ENCODE results near the gene PIP4K2B.
"Not testable (repeated sequence)": the region's sequence is repeated elsewhere in the genome, so short reads cannot be mapped to it uniquely, and the experiment has no call there.

PIP4K2B gene

DNA sequence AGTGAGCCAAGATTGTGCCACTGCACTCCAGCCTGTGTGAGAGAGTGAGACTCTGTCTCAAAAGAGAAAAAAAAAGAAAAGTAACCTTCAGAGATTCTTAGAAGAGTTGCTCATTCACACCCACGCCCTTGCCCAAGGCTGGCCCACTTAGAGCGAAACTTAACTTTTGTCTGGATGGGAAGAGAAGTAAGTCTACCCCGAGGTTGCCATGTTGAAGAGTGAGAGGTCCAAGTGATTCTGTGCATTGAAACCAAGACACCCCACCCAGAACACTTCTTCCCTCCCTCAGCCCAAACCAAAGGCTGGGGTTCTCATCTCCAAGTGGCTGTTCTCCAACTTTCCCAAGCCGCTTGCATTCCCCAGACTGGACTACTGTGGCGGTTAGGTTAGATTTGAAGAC lies 71.6 kb downstream of the PIP4K2B start:
- Histone ChIP-seq H3K27me3 (ENCODE audit: insufficient read depth, low read length) (no peaks in the 10 kb centered on the region), H2AFZ (ENCODE audit: low read depth, low read length) (no peak overlapping the region), H3K36me3 (ENCODE audit: insufficient read depth, low read length) (peaks cover 19% of the 10 kb centered on the region), H3K4me1 (ENCODE audit: insufficient read depth, low read length) (peaks cover 16% of the 10 kb centered on the region), H3K9me3 (ENCODE audit: low read length) (no peaks in the 10 kb centered on the region), H3K4me3 (ENCODE audit: low read length) (no peak overlapping the region)

DNA sequence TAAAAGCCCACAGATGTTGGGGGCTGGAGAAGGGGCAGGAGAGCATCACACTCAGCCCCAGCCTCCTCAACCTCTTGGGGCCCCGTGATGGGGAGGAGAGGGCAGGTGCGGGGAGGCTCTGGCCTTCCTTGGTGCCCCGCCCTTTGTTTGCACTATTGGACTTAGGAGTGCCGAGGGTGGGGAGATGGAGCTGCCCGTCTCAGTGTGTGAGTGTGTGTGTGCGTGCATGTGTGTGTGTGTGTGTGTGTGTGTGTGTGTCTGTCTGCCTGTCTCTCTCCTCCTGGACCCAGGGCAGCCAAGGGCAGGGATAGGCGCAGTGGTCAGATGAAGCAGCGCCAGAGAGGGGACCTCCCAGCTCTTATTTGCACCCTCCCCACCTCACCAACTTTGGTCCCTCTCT lies 73.2 kb downstream of the PIP4K2B start:
- peaks cover 26% of the 10 kb centered on the region for H3K36me3 ChIP-seq (ENCODE audit: insufficient read depth, low read length)
- not testable (repeated sequence) for H3K4me3 ChIP-seq (ENCODE audit: low read length); H3K9me3 ChIP-seq (ENCODE audit: low read length); H2AFZ ChIP-seq (ENCODE audit: low read depth, low read length); H3K27me3 ChIP-seq (ENCODE audit: insufficient read depth, low read length)
- peaks cover 16% of the 10 kb centered on the region for H3K4me1 ChIP-seq (ENCODE audit: insufficient read depth, low read length)

DNA sequence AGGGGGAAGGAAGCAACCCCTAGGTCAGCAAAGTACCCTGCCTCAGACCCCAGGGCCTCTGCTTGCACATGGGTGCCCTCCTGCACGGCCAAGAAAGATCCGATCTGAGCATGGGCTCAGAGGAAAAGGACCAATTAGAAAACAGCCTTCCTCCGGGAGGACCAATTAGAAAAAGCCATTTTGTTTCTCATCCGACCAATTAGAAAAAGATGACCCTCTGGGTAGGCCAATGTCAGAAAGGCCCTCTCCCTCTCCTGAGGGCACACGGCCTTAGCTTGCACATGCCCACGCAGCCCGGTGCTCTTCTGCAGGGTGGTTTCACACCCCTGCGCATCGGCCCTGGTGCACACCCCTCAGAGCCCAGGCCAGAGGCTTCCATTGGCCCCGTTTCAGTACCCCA lies 74.3 kb downstream of the PIP4K2B start:
- Histone ChIP-seq H3K9me3 (ENCODE audit: low read length) (no peaks in the 10 kb centered on the region), H2AFZ (ENCODE audit: low read depth, low read length) (no peak overlapping the region), H3K4me1 (ENCODE audit: insufficient read depth, low read length) (peaks cover 8% of the 10 kb centered on the region), H3K36me3 (ENCODE audit: insufficient read depth, low read length) (peaks cover 35% of the 10 kb centered on the region), H3K4me3 (ENCODE audit: low read length) (no peak overlapping the region), H3K27me3 (ENCODE audit: insufficient read depth, low read length) (no peaks in the 10 kb centered on the region)

DNA sequence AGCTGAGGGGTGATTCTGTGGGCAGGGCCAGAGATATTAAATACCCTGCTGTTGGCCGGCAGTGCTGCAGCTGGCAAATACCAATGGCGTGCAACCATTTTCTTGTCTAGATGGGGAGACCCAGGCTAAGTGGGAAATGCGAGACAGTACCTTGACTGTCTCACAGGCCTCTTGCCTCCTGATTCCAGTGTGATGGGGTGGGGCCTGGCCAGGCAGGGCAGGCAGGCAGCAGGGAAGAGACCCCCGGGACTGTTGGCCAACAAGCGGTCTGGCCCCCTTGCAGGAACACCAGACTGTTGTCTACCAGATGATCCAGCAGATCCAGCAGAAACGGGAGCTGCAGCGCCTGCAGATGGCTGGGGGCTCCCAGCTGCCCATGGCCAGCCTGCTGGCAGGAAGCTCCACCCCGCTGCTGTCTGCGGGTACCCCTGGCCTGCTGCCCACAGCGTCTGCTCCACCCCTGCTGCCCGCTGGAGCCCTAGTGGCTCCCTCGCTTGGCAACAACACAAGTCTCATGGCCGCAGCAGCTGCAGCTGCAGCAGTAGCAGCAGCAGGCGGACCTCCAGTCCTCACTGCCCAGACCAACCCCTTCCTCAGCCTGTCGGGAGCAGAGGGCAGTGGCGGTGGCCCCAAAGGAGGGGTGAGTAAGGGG lies 74.9 kb downstream of the PIP4K2B start:
- no peaks in the 10 kb centered on the region for H3K27me3 ChIP-seq (ENCODE audit: insufficient read depth, low read length)
- H2AFZ ChIP-seq (ENCODE audit: low read depth, low read length) = no peak overlapping the region
- peaks cover 36% of the 10 kb centered on the region for H3K36me3 ChIP-seq (ENCODE audit: insufficient read depth, low read length)
- H3K4me3 ChIP-seq (ENCODE audit: low read length) = no peak overlapping the region
- no peaks in the 10 kb centered on the region for H3K9me3 ChIP-seq (ENCODE audit: low read length)
- H3K4me1 ChIP-seq (ENCODE audit: insufficient read depth, low read length) = peaks cover 4% of the 10 kb centered on the region

DNA sequence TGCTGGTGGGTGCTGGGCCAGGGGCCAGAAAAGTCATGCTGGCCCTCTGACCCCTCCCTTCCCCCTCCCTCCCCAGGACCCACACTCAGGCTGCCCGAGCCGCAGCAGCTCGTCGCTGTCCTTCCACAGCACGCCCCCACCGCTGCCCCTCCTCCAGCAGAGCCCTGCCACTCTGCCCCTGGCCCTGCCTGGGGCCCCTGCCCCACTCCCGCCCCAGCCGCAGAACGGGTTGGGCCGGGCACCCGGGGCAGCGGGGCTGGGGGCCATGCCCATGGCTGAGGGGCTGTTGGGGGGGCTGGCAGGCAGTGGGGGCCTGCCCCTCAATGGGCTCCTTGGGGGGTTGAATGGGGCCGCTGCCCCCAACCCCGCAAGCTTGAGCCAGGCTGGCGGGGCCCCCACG lies 77.6 kb downstream of the PIP4K2B start:
- Histone ChIP-seq H3K4me1 (ENCODE audit: insufficient read depth, low read length) (no peaks in the 10 kb centered on the region), H3K9me3 (ENCODE audit: low read length) (no peaks in the 10 kb centered on the region), H3K4me3 (ENCODE audit: low read length) (no peak overlapping the region), H3K27me3 (ENCODE audit: insufficient read depth, low read length) (no peaks in the 10 kb centered on the region), H2AFZ (ENCODE audit: low read depth, low read length) (no peak overlapping the region), H3K36me3 (ENCODE audit: insufficient read depth, low read length) (peaks cover 57% of the 10 kb centered on the region)

DNA sequence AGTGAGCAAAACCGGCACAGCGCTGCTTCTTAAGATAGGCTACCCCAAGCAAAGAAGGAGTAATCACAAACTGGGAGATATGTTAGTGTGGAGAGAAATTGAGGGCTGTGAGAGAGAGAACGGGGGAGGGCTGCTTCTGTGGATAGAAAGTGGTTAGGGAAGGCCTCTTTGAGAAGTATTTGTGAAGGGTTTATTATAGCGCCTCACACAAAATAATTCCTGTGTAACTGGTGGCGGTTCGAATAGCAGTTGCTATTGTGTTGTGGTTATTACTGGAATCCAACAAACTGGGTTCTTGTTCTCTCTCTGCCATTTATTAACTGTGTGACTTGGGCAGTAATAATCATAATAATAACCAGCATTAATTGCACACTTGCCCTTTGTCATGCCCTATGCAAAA lies 78.4 kb downstream of the PIP4K2B start:
- no peaks in the 10 kb centered on the region for H3K4me1 ChIP-seq (ENCODE audit: insufficient read depth, low read length)
- H3K9me3 ChIP-seq (ENCODE audit: low read length) = no peaks in the 10 kb centered on the region
- H3K27me3 ChIP-seq (ENCODE audit: insufficient read depth, low read length) = no peaks in the 10 kb centered on the region
- no peak overlapping the region for H2AFZ ChIP-seq (ENCODE audit: low read depth, low read length)
- H3K4me3 ChIP-seq (ENCODE audit: low read length) = no peak overlapping the region
- H3K36me3 ChIP-seq (ENCODE audit: insufficient read depth, low read length) = peaks cover 64% of the 10 kb centered on the region

DNA sequence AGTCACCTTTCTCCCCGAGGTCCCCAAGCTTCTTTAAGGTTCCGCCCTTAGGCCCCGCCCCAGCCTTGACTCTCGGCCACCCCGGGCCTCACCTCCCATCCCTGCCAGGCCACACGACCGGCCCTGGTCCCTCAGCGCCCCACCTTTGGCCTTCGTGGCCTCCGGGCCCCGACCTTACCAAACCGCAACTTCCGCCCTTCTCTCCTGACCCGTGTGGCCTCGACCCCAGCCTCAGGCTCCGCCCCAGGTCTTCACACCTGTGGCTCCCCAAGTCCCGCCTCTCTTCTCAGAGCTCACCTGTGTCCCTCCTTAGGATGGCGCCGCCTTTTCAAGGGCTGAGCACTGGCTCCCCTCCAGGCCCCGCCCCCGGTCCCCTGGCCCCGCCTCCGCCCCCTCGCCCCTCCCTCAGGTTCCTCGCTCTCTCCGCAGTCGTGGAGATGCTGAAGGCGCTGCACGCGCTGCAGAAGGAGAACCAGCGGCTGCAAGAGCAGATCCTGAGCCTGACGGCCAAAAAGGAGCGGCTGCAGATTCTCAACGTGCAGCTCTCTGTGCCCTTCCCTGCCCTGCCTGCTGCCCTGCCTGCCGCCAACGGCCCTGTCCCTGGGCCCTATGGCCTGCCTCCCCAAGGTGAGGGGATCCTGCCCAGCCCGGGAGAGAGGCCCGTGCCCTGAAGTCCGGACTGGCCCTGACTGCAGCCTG lies 79.3 kb downstream of the PIP4K2B start:
- no peaks in the 10 kb centered on the region for H3K4me1 ChIP-seq (ENCODE audit: insufficient read depth, low read length)
- no peak overlapping the region for H2AFZ ChIP-seq (ENCODE audit: low read depth, low read length)
- no peak overlapping the region for H3K4me3 ChIP-seq (ENCODE audit: low read length)
- no peaks in the 10 kb centered on the region for H3K9me3 ChIP-seq (ENCODE audit: low read length)
- peaks cover 69% of the 10 kb centered on the region for H3K36me3 ChIP-seq (ENCODE audit: insufficient read depth, low read length)
- H3K27me3 ChIP-seq (ENCODE audit: insufficient read depth, low read length) = no peaks in the 10 kb centered on the region

DNA sequence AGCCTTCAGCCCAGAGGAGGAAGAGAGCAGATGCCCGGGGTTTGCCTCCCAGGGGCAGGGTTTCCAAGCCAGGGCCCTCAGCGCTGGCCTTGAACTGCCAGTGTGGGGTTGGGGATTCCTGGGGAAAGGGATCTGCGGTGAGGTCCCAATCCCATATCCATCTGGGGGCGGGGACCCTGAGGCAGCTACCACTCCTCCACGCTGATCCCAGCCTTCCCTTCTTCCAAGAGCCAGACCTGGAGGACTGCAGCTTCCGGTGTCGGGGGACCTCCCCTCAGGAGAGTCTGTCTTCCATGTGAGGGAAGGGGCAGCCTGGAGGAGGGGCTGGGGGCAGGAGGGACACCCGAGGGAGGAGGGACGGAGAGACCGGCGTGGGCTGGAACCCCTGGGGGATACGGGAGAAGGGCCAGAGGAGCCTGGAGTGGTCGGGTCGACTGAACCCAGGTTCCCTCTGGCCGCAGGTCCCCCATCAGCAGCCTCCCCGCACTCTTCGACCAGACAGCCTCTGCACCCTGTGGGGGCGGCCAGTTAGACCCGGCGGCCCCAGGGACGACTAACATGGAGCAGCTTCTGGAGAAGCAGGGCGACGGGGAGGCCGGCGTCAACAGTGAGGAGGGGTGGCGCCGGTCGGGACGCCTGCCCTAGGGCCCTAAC lies 79.9 kb downstream of the PIP4K2B start:
- no peaks in the 10 kb centered on the region for H3K27me3 ChIP-seq (ENCODE audit: insufficient read depth, low read length)
- H3K36me3 ChIP-seq (ENCODE audit: insufficient read depth, low read length) = peaks cover 67% of the 10 kb centered on the region
- no peak overlapping the region for H3K4me3 ChIP-seq (ENCODE audit: low read length)
- no peaks in the 10 kb centered on the region for H3K4me1 ChIP-seq (ENCODE audit: insufficient read depth, low read length)
- H2AFZ ChIP-seq (ENCODE audit: low read depth, low read length) = no peak overlapping the region
- no peaks in the 10 kb centered on the region for H3K9me3 ChIP-seq (ENCODE audit: low read length)

DNA sequence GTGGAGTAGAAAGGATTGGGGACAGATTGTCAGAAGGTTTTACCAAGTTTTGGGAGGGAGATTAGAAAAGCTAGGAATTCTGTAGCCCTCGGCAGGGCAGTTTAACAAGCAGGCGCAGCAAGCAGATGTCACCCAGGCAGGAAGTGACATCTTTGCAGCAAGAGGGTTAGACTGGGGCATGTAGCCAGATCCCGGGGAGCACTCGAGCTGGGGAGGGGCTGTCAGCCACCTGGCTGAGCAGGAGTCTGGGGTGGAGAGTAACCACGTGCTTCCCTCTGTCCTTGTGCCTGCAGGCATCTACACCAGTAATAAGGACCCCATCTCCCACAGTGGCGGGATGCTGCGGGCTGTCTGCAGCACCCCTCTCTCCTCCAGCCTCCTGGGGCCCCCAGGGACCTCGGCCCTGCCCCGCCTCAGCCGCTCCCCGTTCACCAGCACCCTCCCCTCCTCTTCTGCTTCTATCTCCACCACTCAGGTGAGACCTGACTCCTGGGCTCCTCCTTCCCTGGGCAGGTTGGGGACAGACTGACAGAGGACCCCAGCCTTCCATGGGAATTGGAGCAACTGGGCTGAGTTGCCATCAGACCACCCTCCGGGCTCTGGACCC lies 82.1 kb downstream of the PIP4K2B start:
- H3K27me3 ChIP-seq (ENCODE audit: insufficient read depth, low read length) = no peaks in the 10 kb centered on the region
- no peak overlapping the region for H3K4me3 ChIP-seq (ENCODE audit: low read length)
- no peak overlapping the region for H2AFZ ChIP-seq (ENCODE audit: low read depth, low read length)
- no peaks in the 10 kb centered on the region for H3K4me1 ChIP-seq (ENCODE audit: insufficient read depth, low read length)
- H3K36me3 ChIP-seq (ENCODE audit: insufficient read depth, low read length) = peaks cover 71% of the 10 kb centered on the region
- no peaks in the 10 kb centered on the region for H3K9me3 ChIP-seq (ENCODE audit: low read length)

DNA sequence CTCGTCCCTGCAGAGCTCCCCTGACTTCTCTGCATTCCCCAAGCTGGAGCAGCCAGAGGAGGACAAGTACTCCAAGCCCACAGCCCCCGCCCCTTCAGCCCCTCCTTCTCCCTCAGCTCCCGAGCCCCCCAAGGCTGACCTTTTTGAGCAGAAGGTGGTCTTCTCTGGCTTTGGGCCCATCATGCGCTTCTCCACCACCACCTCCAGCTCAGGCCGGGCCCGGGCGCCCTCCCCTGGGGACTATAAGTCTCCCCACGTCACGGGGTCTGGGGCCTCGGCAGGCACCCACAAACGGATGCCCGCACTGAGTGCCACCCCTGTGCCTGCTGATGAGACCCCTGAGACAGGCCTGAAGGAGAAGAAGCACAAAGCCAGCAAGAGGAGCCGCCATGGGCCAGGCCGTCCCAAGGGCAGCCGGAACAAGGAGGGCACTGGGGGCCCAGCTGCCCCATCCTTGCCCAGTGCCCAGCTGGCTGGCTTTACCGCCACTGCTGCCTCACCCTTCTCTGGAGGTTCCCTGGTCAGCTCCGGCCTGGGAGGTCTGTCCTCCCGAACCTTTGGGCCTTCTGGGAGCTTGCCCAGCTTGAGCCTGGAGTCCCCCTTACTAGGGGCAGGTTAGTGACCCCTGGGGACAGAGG lies 82.9 kb downstream of the PIP4K2B start:
- Histone ChIP-seq H3K36me3 (ENCODE audit: insufficient read depth, low read length) (peaks cover 71% of the 10 kb centered on the region), H3K4me3 (ENCODE audit: low read length) (no peak overlapping the region), H3K27me3 (ENCODE audit: insufficient read depth, low read length) (no peaks in the 10 kb centered on the region), H3K9me3 (ENCODE audit: low read length) (no peaks in the 10 kb centered on the region), H2AFZ (ENCODE audit: low read depth, low read length) (no peak overlapping the region), H3K4me1 (ENCODE audit: insufficient read depth, low read length) (no peaks in the 10 kb centered on the region)

Data from neuron (in vitro differentiated cells).